HepG2 (cell line): ENCODE measurements around the gene TUT1. TPM values are rescaled to one million over a fixed set of nuclear protein-coding genes. Genes with fewer than 3 reads are reported as not detected.

Source experiments
- ARNT2 ChIP-seq: sonication (generic); formaldehyde crosslinking; IDR thresholded peaks from 2 replicates; pipeline ENCODE4 v1.8.0; 2022; ENCODE audit warnings: mild to moderate bottlenecking, low read depth, missing genetic modification reagents, moderate library complexity
- DPF2 ChIP-seq: sonication (generic); formaldehyde crosslinking; IDR thresholded peaks from 2 replicates; pipeline ENCODE4 v1.4.0; 2020; ENCODE audit warnings: mild to moderate bottlenecking, low read depth, missing genetic modification reagents, borderline replicate concordance
- GATA4 ChIP-seq: sonication (generic); IDR thresholded peaks from 2 replicates; pipeline ENCODE4 v1.6.1; 2016; ENCODE audit warnings: antibody characterized with exemption, low read depth, borderline replicate concordance
- GTF2F1 ChIP-seq: fragments of 150-350 bp; IDR thresholded peaks from 2 replicates; pipeline ENCODE4 v1.6.1; 2014; ENCODE audit warnings: low read length
- GTF3A ChIP-seq: sonication (generic); formaldehyde crosslinking; conservative IDR thresholded peaks from 2 replicates; pipeline ENCODE4 v1.4.0; 2020; ENCODE audit warnings: mild to moderate bottlenecking, missing genetic modification reagents
- HOXA5 ChIP-seq: sonication (generic); formaldehyde crosslinking; IDR thresholded peaks from 2 replicates; pipeline ENCODE4 v1.4.0; 2020; ENCODE audit warnings: missing genetic modification reagents
- KLF16 ChIP-seq, 2 experiments: sonication (generic) in 1 of 2; formaldehyde crosslinking in 1 of 2; IDR thresholded peaks; 2 replicates each; pipeline versions ENCODE4 v1.6.1 to v1.8.0; 2016 to 2023; ENCODE audit warnings: missing genetic modification reagents in 2 of 2, missing compliant biosample characterization in 1 of 2
- MAFK ChIP-seq, 2 experiments: IDR thresholded peaks in 1 of 2; conservative IDR thresholded peaks in 1 of 2; 2 replicates each; pipeline ENCODE4 v1.6.1; 2011; ENCODE audit warnings: improper control_type of control experiment in 2 of 2, low read length in 2 of 2
- NFE2 ChIP-seq: sonication (generic); formaldehyde crosslinking; IDR thresholded peaks from 2 replicates; pipeline ENCODE4 v1.4.0; 2020; ENCODE audit warnings: missing genetic modification reagents
- NRL ChIP-seq: sonication (generic); formaldehyde crosslinking; IDR thresholded peaks from 2 replicates; pipeline ENCODE4 v1.5.0; 2020; ENCODE audit warnings: missing genetic modification reagents, mild to moderate bottlenecking, moderate library complexity, borderline replicate concordance
- PAWR ChIP-seq: sonication (generic); formaldehyde crosslinking; IDR thresholded peaks from 2 replicates; pipeline ENCODE4 v1.4.0; 2020; ENCODE audit warnings: missing genetic modification reagents, mild to moderate bottlenecking, borderline replicate concordance
- PCBP1 ChIP-seq: fragments of 200-400 bp; formaldehyde crosslinking; IDR thresholded peaks from 2 replicates; pipeline ENCODE4 v1.6.1; 2017; ENCODE audit warnings: mild to moderate bottlenecking, low read depth, low read length, borderline replicate concordance
- RFX5 ChIP-seq: IDR thresholded peaks from 2 replicates; pipeline ENCODE4 v1.6.1; 2011; ENCODE audit warnings: low read depth, low read length, improper control_type of control experiment
- SP1 ChIP-seq, 2 experiments: fragments of 450-650 bp in 1 of 2; sonication (generic) in 1 of 2; formaldehyde crosslinking in 1 of 2; IDR thresholded peaks; 2 replicates each; pipeline versions ENCODE4 v1.4.0 to v1.6.1; 2016 to 2020; ENCODE audit warnings: missing genetic modification reagents in 1 of 2
- SYNCRIP ChIP-seq: fragments of 200-400 bp; formaldehyde crosslinking; IDR thresholded peaks from 2 replicates; pipeline ENCODE4 v1.6.1; 2018; ENCODE audit warnings: mild to moderate bottlenecking, low read depth, low read length; ENCODE audit not compliant: insufficient read depth
- U2AF1 ChIP-seq: fragments of 200-400 bp; formaldehyde crosslinking; optimal IDR thresholded peaks from 2 replicates; pipeline ENCODE3; 2017; ENCODE audit warnings: mild to moderate bottlenecking, low read depth, low read length
- ZEB1 ChIP-seq: IDR thresholded peaks from 2 replicates; pipeline ENCODE4 v1.6.1; 2012; ENCODE audit warnings: mild to moderate bottlenecking, low read depth, inconsistent platforms; ENCODE audit not compliant: insufficient replicate concordance
- ZNF207 ChIP-seq: fragments of 450-650 bp; IDR thresholded peaks from 2 replicates; pipeline ENCODE4 v1.6.1; 2016; ENCODE audit warnings: antibody characterized with exemption, borderline replicate concordance
- ZNF562 ChIP-seq: sonication (generic); formaldehyde crosslinking; IDR thresholded peaks from 2 replicates; pipeline ENCODE4 v1.8.0; 2022; ENCODE audit warnings: missing genetic modification reagents, borderline replicate concordance
- ZNF619 ChIP-seq: sonication (generic); formaldehyde crosslinking; IDR thresholded peaks from 2 replicates; pipeline ENCODE4 v1.4.0; 2020; ENCODE audit warnings: mild to moderate bottlenecking, missing genetic modification reagents
- ZNF639 ChIP-seq: conservative IDR thresholded peaks from 2 replicates; pipeline ENCODE4 v1.6.1; 2018; ENCODE audit warnings: missing genetic modification reagents
- ZNF691 ChIP-seq: sonication (generic); formaldehyde crosslinking; IDR thresholded peaks from 2 replicates; pipeline ENCODE4 v1.4.0; 2020; ENCODE audit warnings: missing genetic modification reagents, low read depth, mild to moderate bottlenecking, borderline replicate concordance
- ZNF761 ChIP-seq: sonication (generic); formaldehyde crosslinking; conservative IDR thresholded peaks from 2 replicates; pipeline ENCODE4 v1.4.0; 2020; ENCODE audit warnings: mild to moderate bottlenecking, missing genetic modification reagents
- ZSCAN12 ChIP-seq: sonication (generic); formaldehyde crosslinking; IDR thresholded peaks from 2 replicates; pipeline ENCODE4 v1.9.0; 2021; ENCODE audit warnings: mild to moderate bottlenecking, missing genetic modification reagents
- ZSCAN21 ChIP-seq: sonication (generic); formaldehyde crosslinking; IDR thresholded peaks from 2 replicates; pipeline ENCODE4 v1.8.0; 2022; ENCODE audit warnings: mild to moderate bottlenecking, missing genetic modification reagents, moderate library complexity, borderline replicate concordance
- polyA plus RNA-seq, 8 experiments: library from polyadenylated mRNA; depleted of rRNA in 3 of 8; stranded (reverse) in 7 of 8; unstranded in 1 of 8; fragments of >200 nt; fragmentation: Illumina TruSeq in 4 of 8; extraction: Trizol in 4 of 8; gene quantifications; 2 replicates each; pipeline versions ENCODE4 v1.2.1 to v1.2.3, GENCODE V29; 2011 to 2016; ENCODE audit warnings: low read depth in 4 of 8, missing spikeins in 1 of 8, mixed read lengths in 1 of 8; ENCODE audit not compliant: insufficient read depth in 1 of 8
- total RNA-seq, 5 experiments: library from RNA; depleted of rRNA; stranded (reverse); fragments of >200 nt; fragmentation: Illumina TruSeq; extraction: Trizol; gene quantifications; 2 replicates each; pipeline ENCODE4 v1.2.3, GENCODE V29; 2016; ENCODE audit warnings: low read depth in 1 of 5
- TF ChIP-seq, protein P1 (sequence below): IDR thresholded peaks from 2 replicates; pipeline ENCODE4 v1.6.1; 2018; ENCODE audit warnings: missing genetic modification reagents

The TUT1 gene
- total and polyA plus RNA-seq, 2 of the 13 experiments (the other 11 are each of a cell fraction or from before 2014, with no cell fraction given) = 9.7 to 14.3 TPM

GRCh38 chr11:62599069-62599696 lies 7.9 kb upstream of the TUT1 start (continued):
- TF ChIP-seq SP1 (IDR thresholded peaks at IDR 0.05) = no peak
- TF ChIP-seq SP1 (CRISPR knock-in tag; IDR thresholded peaks at IDR 0.05) = peak; percentile 78
- TF ChIP-seq U2AF1 = peak; percentile 58
- no peak for TF ChIP-seq RFX5
- no peak for TF ChIP-seq ZNF639 (CRISPR knock-in tag)
- TF ChIP-seq ZSCAN12 = no peak
- TF ChIP-seq NRL = no peak
- TF ChIP-seq ZNF562 (CRISPR knock-in tag) = no peak
- no peak for TF ChIP-seq ZNF619 (CRISPR knock-in tag)
- no peak for TF ChIP-seq MAFK (conservative IDR thresholded peaks at IDR 0.05 in 1 of 2, IDR thresholded peaks at IDR 0.05 in 1 of 2; ENCODE audit: low read length in 2 of 2)
- 0 out of 2 replicates have a peak, but pooled peaks have one; percentile 26 for TF ChIP-seq GTF2F1
- no peak for TF ChIP-seq ZSCAN21
- no peak for TF ChIP-seq PCBP1
- TF ChIP-seq KLF16 (CRISPR knock-in tag; IDR thresholded peaks at IDR 0.05) = no peak; a peak in 1 of 4 replicates
- no peak for TF ChIP-seq GATA4
- TF ChIP-seq ZEB1 = no peak
- no peak for TF ChIP-seq SYNCRIP
- no peak for TF ChIP-seq ZNF761 (CRISPR knock-in tag)
- no peak for TF ChIP-seq ZNF207
- no peak for TF ChIP-seq NFE2 (CRISPR knock-in tag)
- no peak for TF ChIP-seq GTF3A (CRISPR knock-in tag)
- 0 out of 2 replicates have a peak, but pooled peaks have one; percentile 46 for TF ChIP-seq ARNT2
- TF ChIP-seq PAWR (CRISPR knock-in tag) = no peak
- TF ChIP-seq HOXA5 = peak; percentile 51; the same call in 1 of the 2 replicates
- TF ChIP-seq DPF2 (CRISPR knock-in tag) = no peak
- TF ChIP-seq, protein P1, sequence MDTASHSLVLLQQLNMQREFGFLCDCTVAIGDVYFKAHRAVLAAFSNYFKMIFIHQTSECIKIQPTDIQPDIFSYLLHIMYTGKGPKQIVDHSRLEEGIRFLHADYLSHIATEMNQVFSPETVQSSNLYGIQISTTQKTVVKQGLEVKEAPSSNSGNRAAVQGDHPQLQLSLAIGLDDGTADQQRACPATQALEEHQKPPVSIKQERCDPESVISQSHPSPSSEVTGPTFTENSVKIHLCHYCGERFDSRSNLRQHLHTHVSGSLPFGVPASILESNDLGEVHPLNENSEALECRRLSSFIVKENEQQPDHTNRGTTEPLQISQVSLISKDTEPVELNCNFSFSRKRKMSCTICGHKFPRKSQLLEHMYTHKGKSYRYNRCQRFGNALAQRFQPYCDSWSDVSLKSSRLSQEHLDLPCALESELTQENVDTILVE = peak; percentile 40; the same call in 1 of the 2 replicates
- no peak; the same call in 1 of the 2 replicates for TF ChIP-seq ZNF691 (CRISPR knock-in tag)
